HL-60 (cell line): ENCODE results near the gene FOXC2.

ENCODE experiments used
- GABPA ChIP-seq: IDR thresholded peaks from 2 replicates; pipeline ENCODE4 v1.6.1; 2012; ENCODE audit warnings: low read depth
- POLR2AphosphoS5 ChIP-seq: IDR thresholded peaks from 2 replicates; pipeline ENCODE4 v1.6.1; 2012; ENCODE audit warnings: low read depth
- SPI1 ChIP-seq: IDR thresholded peaks from 2 replicates; pipeline ENCODE4 v1.6.1; 2012; ENCODE audit warnings: low read depth, mild to moderate bottlenecking, borderline replicate concordance
- TF ChIP-seq, protein P1 (sequence below): IDR thresholded peaks from one replicate; pipeline ENCODE4 v1.5.1; 2011; ENCODE audit warnings: low read length, control low read depth, inconsistent platforms; ENCODE audit not compliant: insufficient read depth
- TF ChIP-seq, protein P2 (sequence below): IDR thresholded peaks from 2 replicates; pipeline ENCODE4 v1.6.1; 2012; ENCODE audit warnings: low read depth; ENCODE audit not compliant: insufficient replicate concordance

DNA sequence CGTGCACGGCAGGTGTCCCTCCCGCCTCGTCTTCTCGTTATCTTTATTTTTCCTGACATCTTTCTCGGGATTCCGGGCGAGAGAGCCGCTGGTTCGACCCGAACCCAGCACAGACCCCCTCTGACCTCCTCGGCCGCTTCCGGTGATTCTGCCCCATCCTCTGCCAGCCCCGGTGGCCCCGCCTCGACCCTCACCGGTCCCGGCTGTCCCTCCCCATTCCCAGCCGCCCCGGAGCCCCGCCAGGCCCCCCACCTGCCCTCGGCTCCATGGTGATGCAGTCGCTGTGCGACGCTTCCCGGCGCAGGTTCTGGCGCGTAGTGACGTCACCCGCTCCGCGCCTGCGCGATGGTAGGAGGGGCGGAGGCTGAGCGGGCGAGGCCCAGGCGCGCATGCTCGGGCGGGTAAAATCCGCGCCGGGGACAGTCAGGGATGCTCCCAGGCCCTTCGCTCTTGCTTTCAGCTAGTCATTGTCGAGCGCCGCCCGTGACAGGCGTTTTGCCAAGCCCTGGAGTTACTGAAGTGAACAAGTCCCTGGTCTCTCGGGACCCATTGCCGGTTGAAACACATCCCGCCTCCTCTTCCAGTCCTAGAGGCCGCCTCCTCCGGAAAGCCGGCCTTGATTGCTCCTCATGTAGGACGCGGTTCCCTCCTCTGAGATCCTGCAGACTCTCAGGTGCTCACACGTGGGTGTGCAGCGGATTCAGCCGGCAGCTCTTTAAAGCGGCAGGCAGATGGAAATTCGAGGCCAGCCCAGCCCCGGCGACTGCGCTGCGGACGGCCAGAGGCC is 11.5 kb upstream of the FOXC2 start, which contains the start of gene MTHFSD:
- TF ChIP-seq POLR2AphosphoS5 (0 out of 2 replicates have a peak, but pooled peaks have one; percentile 23), GABPA (no peak), SPI1 (no peak)
- TF ChIP-seq, protein P1, sequence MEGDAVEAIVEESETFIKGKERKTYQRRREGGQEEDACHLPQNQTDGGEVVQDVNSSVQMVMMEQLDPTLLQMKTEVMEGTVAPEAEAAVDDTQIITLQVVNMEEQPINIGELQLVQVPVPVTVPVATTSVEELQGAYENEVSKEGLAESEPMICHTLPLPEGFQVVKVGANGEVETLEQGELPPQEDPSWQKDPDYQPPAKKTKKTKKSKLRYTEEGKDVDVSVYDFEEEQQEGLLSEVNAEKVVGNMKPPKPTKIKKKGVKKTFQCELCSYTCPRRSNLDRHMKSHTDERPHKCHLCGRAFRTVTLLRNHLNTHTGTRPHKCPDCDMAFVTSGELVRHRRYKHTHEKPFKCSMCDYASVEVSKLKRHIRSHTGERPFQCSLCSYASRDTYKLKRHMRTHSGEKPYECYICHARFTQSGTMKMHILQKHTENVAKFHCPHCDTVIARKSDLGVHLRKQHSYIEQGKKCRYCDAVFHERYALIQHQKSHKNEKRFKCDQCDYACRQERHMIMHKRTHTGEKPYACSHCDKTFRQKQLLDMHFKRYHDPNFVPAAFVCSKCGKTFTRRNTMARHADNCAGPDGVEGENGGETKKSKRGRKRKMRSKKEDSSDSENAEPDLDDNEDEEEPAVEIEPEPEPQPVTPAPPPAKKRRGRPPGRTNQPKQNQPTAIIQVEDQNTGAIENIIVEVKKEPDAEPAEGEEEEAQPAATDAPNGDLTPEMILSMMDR: no peak
- TF ChIP-seq, protein P2, sequence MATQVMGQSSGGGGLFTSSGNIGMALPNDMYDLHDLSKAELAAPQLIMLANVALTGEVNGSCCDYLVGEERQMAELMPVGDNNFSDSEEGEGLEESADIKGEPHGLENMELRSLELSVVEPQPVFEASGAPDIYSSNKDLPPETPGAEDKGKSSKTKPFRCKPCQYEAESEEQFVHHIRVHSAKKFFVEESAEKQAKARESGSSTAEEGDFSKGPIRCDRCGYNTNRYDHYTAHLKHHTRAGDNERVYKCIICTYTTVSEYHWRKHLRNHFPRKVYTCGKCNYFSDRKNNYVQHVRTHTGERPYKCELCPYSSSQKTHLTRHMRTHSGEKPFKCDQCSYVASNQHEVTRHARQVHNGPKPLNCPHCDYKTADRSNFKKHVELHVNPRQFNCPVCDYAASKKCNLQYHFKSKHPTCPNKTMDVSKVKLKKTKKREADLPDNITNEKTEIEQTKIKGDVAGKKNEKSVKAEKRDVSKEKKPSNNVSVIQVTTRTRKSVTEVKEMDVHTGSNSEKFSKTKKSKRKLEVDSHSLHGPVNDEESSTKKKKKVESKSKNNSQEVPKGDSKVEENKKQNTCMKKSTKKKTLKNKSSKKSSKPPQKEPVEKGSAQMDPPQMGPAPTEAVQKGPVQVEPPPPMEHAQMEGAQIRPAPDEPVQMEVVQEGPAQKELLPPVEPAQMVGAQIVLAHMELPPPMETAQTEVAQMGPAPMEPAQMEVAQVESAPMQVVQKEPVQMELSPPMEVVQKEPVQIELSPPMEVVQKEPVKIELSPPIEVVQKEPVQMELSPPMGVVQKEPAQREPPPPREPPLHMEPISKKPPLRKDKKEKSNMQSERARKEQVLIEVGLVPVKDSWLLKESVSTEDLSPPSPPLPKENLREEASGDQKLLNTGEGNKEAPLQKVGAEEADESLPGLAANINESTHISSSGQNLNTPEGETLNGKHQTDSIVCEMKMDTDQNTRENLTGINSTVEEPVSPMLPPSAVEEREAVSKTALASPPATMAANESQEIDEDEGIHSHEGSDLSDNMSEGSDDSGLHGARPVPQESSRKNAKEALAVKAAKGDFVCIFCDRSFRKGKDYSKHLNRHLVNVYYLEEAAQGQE: no peak
